Keratinocyte (primary cell): Measurements from ENCODE around the gene NBEAL2. TPM values are rescaled to one million over a fixed set of nuclear protein-coding genes. Genes with fewer than 3 reads are reported as not detected.

Experiments
- DNase-seq: peaks from one replicate; pipeline ENCODE4 v3.0.0-alpha.2; 2011; ENCODE audit warnings: low read depth, missing footprints, low spot score
- FAIRE-seq: peaks from 2 replicates; lab custom pipeline; 2011; peaks lifted over from hg19 to GRCh38; lab: Jason Lieb, UNC
- H2AFZ ChIP-seq: 2 replicates; pipeline ENCODE4 v1.6.0; 2012; ENCODE audit warnings: low read length, control low read depth, inconsistent platforms; ENCODE audit not compliant: control insufficient read depth
- H3K27ac ChIP-seq: 2 replicates; pipeline ENCODE4 v1.5.1; 2011; ENCODE audit warnings: low read length; ENCODE audit not compliant: control insufficient read depth, insufficient read depth
- H3K27me3 ChIP-seq: 3 replicates; pipeline ENCODE4 v1.6.0; 2011; ENCODE audit warnings: low read length; ENCODE audit not compliant: control insufficient read depth, insufficient read depth; ENCODE audit errors: extremely low read depth
- H3K36me3 ChIP-seq, 2 experiments: 2 replicates in 1 of 2; 3 replicates in 1 of 2; pipeline ENCODE4 v1.5.1; 2011; ENCODE audit warnings: low read length in 2 of 2, mild to moderate bottlenecking in 1 of 2; ENCODE audit not compliant: control insufficient read depth in 2 of 2, insufficient read depth in 2 of 2; ENCODE audit errors: extremely low read depth in 1 of 2
- H3K4me1 ChIP-seq: 3 replicates; pipeline ENCODE4 v1.5.1; 2011; ENCODE audit warnings: low read length; ENCODE audit not compliant: control insufficient read depth, insufficient read depth; ENCODE audit errors: extremely low read depth
- H3K4me2 ChIP-seq: 3 replicates; pipeline ENCODE4 v1.6.0; 2011; ENCODE audit warnings: low read depth, low read length; ENCODE audit not compliant: control insufficient read depth, insufficient read depth; ENCODE audit errors: extremely low read depth
- H3K4me3 ChIP-seq, 3 experiments: fragments of 200-600 bp in 1 of 3; sonication (generic) in 1 of 3; 2 replicates in 2 of 3; 3 replicates in 1 of 3; pipeline ENCODE4 v1.5.1; 2011 to 2016; ENCODE audit warnings: low read length in 3 of 3, mild to moderate bottlenecking in 3 of 3, control low read depth in 2 of 3, inconsistent platforms in 1 of 3, low read depth in 1 of 3, mixed read lengths in 1 of 3, mixed run types in 1 of 3, moderate library complexity in 1 of 3; ENCODE audit not compliant: control insufficient read depth in 2 of 3, insufficient read depth in 2 of 3; ENCODE audit errors: extremely low read depth in 1 of 3
- H3K79me2 ChIP-seq: 2 replicates; pipeline ENCODE4 v1.6.0; 2012; ENCODE audit warnings: low read length; ENCODE audit not compliant: control insufficient read depth, insufficient read depth
- H3K9ac ChIP-seq: 3 replicates; pipeline ENCODE4 v1.6.0; 2011; ENCODE audit warnings: low read length; ENCODE audit not compliant: control insufficient read depth, insufficient read depth; ENCODE audit errors: extremely low read depth
- H3K9me1 ChIP-seq: 3 replicates; pipeline ENCODE4 v1.6.0; 2011; ENCODE audit warnings: low read length; ENCODE audit not compliant: control insufficient read depth, insufficient read depth; ENCODE audit errors: extremely low read depth
- H3K9me3 ChIP-seq: 2 replicates; pipeline ENCODE4 v1.5.1; 2012; ENCODE audit warnings: low read depth, low read length; ENCODE audit not compliant: control insufficient read depth
- H4K20me1 ChIP-seq: 3 replicates; pipeline ENCODE4 v1.6.0; 2011; ENCODE audit warnings: low read length; ENCODE audit not compliant: control insufficient read depth, insufficient read depth; ENCODE audit errors: extremely low read depth
- CTCF ChIP-seq, 3 experiments: IDR thresholded peaks in 1 of 3; conservative IDR thresholded peaks in 1 of 3; optimal IDR thresholded peaks in 1 of 3; 2 replicates in 2 of 3; 3 replicates in 1 of 3; pipeline versions ENCODE3 to v1.5.1; 2011; ENCODE audit warnings: low read length in 3 of 3, mild to moderate bottlenecking in 3 of 3, moderate library complexity in 2 of 3, control low read depth in 1 of 3, inconsistent platforms in 1 of 3; ENCODE audit not compliant: insufficient read depth in 2 of 3; ENCODE audit errors: extremely low read depth in 1 of 3
- EZH2 ChIP-seq: IDR thresholded peaks from one replicate; pipeline ENCODE4 v1.6.1; 2012; ENCODE audit warnings: inconsistent platforms, mild to moderate bottlenecking, low read length, moderate library complexity
- dilution Hi-C: fragments of 300-500 bp; cut with MboI; formaldehyde crosslinking; loops from one replicate; pipeline ENCODE4 v1.7.0; 2020; ENCODE audit warnings: low sequenced_read_pairs; ENCODE audit not compliant: extremely low pct_ligation_motif_present
- polyA plus RNA-seq, 5 experiments: library from polyadenylated mRNA; depleted of rRNA in 3 of 5; stranded (reverse) in 3 of 5; stranded (forward) in 1 of 5; unstranded in 1 of 5; fragments of >200 nt; gene quantifications; 1 replicate in 1 of 5; 2 replicates in 3 of 5; 3 replicates in 1 of 5; pipeline versions ENCODE4 v1.2.1 to v1.2.3, GENCODE V29; 2011 to 2012; ENCODE audit warnings: missing spikeins in 2 of 5, low read depth in 1 of 5, low replicate concordance in 1 of 5

NBEAL2 gene
- polyA plus RNA-seq, 1 donor (not counting 4 experiments of a cell fraction or from before 2014, with no cell fraction given) = 22.8 TPM

- Histone ChIP-seq H3K27me3 (no peaks in the 10 kb centered on the region), H3K9ac (no peak overlapping the region), H3K4me2 (no peak overlapping the region), H3K36me3 (peaks cover 25 to 43% of the 10 kb centered on the region in 2 experiments), H3K4me3 (no peak overlapping the region), H3K9me1 (no peaks in the 10 kb centered on the region), H4K20me1 (peaks cover 1% of the 10 kb centered on the region), H3K9me3 (no peaks in the 10 kb centered on the region), H3K27ac (no peak overlapping the region), H3K79me2 (no peaks in the 10 kb centered on the region), H3K4me1 (peaks cover 11% of the 10 kb centered on the region), H2AFZ (no peak overlapping the region)
- no peak for DNase-seq
- TF ChIP-seq EZH2 = no peak
- TF ChIP-seq CTCF (optimal IDR thresholded peaks at IDR 0.05 in 1 of 3, IDR thresholded peaks at IDR 0.05 in 1 of 3, conservative IDR thresholded peaks at IDR 0.05 in 1 of 3; ENCODE audit: extremely low read depth in 1 of 3, insufficient read depth in 2 of 3, low read length in 3 of 3) = no peak
- dilution Hi-C loops = no loop called here
- no peak for FAIRE-seq
Observed at GRCh38 chr3:46993292-46993691, 13.8 kb downstream of the NBEAL2 start.

GRCh38 chr3:46993986-46994385 lies 14.5 kb downstream of the NBEAL2 start:
- Histone ChIP-seq H4K20me1 (peaks cover 3% of the 10 kb centered on the region), H3K9ac (no peak overlapping the region), H3K4me2 (no peak overlapping the region), H3K79me2 (no peaks in the 10 kb centered on the region), H3K27me3 (no peaks in the 10 kb centered on the region), H3K27ac (no peak overlapping the region), H3K9me3 (no peaks in the 10 kb centered on the region), H3K36me3 (peaks cover 25 to 46% of the 10 kb centered on the region in 2 experiments), H2AFZ (no peak overlapping the region), H3K4me1 (peaks cover 11% of the 10 kb centered on the region), H3K9me1 (no peaks in the 10 kb centered on the region), H3K4me3 (no peak overlapping the region)
- dilution Hi-C loops = no loop called here
- no peak for DNase-seq
- TF ChIP-seq EZH2 (no peak), CTCF (optimal IDR thresholded peaks at IDR 0.05 in 1 of 3, IDR thresholded peaks at IDR 0.05 in 1 of 3, conservative IDR thresholded peaks at IDR 0.05 in 1 of 3; ENCODE audit: extremely low read depth in 1 of 3, insufficient read depth in 2 of 3, low read length in 3 of 3) (no peak)
- no peak for FAIRE-seq
